Activated CD4-positive, CD25-positive, alpha-beta regulatory T cell treated with anti-CD3 and anti-CD28 coated beads, Interleukin-2, amount 50 U/mL, for 72 hours (primary cell): ENCODE data around the gene MVB12B.

Source experiments
- DNase-seq: peaks from one replicate; pipeline ENCODE4 v3.0.0; 2021

Gene MVB12B

DNA sequence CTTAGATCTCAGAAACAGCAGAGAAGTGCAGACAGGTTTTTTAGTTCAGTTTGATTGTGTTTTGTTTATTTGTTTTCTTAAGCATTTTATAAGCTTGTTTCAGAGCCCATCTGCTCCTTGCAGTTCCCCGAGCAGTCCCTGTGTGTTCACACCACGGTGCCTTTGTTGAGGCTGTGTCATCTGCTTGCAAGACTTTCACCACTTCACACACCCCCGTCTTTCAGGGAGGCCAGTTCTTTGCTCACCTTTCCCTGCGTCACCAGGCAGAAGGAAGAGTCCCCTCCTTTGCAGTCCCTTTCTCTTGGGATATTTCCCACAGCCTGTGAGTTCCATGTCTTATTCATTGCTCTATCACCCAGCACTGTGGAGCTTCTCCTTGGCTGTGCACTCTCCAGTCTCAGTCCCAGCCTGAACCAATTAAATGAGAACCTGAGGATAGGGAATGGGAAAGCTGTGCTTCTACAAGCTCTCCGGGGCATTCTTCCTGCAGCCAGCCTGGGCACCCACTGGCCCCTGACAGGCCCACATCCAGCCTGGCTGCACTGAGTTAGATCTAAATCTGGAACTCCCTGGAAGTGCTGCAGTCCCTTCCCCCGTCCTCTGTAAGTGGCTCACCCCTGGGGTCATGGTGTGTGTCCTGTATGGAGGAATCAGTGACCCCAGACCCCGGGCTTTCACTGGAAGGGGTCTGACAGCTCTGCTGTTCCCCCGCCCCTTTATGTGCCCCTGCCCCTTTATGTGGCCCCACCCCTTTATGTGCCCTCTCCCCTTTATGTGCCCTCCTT lies 5.5 kb downstream of the MVB12B start:
- no peak for DNase-seq

DNA sequence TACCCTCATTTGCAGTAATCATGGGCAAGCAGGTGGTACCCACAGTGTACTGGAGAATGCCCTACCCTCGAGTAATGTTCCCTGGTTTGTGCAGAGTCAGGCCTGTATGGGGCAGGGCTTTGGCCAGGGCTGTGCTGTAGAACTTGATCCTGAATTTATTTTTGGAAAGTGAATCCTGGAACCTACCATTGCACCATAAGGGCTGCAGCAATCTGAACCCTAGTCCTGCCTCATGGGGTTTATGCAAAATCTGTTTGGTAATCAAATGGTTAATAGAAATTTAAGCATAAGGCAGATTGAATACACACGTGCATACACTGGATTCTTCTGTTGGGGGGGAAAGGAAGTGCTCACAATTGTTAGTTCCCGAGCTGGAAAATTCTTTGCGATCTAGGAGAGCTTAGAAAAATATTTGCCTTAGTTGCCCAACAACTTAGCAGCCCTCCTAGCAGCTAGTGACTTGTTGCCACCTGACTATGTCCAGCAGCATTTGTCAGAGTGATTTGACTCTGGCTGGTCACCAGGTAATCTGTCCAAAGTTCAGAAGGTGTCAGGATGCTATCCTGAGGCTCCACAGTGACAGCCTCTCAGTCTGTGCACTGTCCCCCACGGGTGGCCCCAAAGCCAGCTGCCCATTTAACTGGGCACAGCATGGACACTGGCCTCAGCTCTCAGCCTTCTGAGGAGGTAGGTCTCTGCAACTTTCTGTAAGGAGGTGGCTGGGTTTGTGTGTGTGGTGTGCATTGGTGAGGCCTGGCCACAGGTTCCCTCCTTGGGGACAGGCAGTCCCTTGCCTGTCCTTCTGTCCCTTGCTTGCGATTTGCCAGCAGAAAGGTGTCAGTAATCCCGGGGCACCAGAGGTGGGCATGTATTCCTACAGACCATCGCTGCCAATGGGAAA lies 8.3 kb downstream of the MVB12B start:
- no peak for DNase-seq

- no peak for DNase-seq
These were observed 9.5 kb downstream of the MVB12B start for GRCh38 chr9:126335837-126336735.

GRCh38 chr9:126336736-126337325 lies 10.2 kb downstream of the MVB12B start:
- no peak for DNase-seq

GRCh38 chr9:126337729-126338372 lies 11.2 kb downstream of the MVB12B start:
- no peak for DNase-seq

DNA sequence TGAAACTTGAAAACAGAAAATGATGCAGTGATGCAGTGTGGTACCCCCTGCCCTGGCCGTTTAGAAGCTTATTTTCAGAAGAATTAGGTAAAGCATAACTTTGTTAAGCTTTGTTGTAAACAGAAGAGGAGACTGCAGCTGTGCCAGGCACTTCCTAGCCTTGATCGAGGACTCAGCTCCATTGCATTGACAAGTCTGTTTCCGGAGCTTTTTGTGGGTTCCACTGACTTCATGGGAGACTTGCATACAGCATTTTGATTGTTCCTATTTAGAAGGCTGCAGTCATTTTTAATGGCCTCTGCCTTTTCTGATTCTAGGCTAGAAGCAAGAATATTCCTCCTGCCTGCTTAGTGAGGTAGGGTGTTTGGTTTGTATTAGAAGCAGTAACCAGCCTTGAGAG lies 12.3 kb downstream of the MVB12B start:
- no peak for DNase-seq

GRCh38 chr9:126341426-126341825 lies 14.8 kb downstream of the MVB12B start:
- no peak for DNase-seq

DNA sequence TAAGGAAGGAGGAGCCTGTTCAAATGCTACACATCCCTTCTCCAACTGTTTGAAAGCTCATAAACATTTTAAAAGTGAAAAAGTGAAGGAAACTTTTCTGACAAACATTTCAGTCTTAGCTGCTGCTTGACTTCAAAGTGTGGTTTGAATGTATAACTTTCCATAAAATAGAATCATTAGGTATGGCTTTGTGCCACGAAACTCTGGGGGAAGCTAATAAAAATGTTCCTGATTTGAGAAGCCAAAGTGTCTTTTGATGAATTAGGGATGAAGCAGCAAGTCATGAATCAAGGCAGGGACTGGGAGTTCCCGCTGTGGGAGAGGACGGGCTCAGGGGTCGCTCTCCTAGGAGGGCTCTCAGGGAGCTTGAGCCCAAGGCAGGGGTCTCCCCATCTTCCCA lies 15.3 kb downstream of the MVB12B start:
- DNase-seq = no peak

GRCh38 chr9:126342621-126343031 lies 16.0 kb downstream of the MVB12B start:
- DNase-seq = no peak

DNA sequence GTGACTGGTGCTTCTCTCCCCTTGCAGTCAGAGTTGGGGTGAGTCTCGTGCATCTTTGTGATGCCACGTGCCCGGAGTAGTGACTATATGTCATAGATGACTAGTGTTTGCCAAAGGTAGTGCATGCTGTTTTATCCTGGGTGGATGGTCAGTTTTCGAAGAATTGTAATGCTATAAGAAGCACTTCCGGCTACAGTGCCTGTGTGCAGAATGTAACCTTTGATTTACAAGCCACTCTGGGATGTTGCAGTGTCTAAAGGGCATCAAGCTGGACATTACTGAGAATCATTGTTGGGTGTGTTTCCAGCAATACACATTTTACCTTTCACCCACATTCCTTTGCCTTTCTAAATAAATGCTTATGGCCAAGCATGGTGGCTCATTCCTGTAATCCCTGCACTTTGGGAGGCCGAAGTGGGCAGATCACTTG lies 16.7 kb downstream of the MVB12B start:
- DNase-seq = no peak

DNA sequence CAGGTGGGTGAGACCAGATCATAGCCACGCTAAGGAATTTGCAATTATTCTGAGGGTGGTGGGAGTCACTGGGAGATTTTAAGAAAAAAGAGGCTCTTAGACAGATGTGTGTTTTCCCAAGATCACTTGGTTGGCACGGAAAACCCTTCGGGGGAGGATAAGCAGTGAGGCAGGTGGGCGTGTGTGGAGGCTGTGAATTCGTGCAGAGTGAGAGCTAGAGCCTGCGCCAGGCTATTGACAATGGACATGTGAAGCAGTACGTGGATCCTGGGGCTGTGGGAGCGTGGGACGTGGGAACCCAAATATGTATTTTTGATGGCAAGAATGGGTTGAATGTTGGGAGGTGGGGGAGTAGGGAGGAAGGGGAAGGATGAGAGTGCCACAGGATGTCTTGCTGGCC lies 19.4 kb downstream of the MVB12B start:
- no peak for DNase-seq

- DNase-seq = no peak
These were observed 20.5 kb downstream of the MVB12B start for GRCh38 chr9:126347093-126347492.

- no peak for DNase-seq
These were observed 21.5 kb downstream of the MVB12B start for GRCh38 chr9:126347911-126348760.

DNA sequence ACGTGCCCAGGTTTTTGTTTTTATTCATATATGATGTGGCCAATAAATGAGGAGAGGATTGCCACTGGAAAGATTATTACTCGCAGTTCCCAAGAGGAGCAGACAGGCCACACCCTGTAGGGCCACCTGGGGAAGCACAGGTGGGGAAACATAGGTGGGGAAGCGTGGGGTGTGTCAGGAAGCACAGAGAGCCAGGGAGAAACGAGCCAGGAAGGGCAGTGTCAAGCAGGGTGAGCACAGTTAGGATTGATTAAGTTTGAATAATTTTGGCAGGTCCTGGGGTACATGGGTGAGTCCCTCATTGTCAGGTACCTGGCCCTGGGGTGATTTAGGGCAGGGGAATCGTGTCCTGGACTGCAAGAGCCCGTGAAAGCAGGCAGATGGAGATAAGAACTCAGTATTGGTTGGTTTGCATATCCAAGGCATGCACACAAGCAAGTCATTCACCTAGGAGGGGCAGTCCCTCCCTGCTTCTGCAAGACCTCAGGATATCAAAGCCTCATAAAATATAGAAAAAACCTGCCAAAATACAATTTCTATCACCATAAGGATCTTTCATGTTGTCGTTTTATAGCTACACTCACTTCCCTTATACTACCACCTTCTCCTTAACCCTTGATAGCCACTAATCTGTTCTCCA lies 22.4 kb downstream of the MVB12B start:
- DNase-seq = no peak

- DNase-seq = no peak
These were observed 28.5 kb downstream of the MVB12B start for GRCh38 chr9:126354887-126355770.

- no peak for DNase-seq
These were observed 30.4 kb downstream of the MVB12B start for GRCh38 chr9:126357074-126357473.

DNA sequence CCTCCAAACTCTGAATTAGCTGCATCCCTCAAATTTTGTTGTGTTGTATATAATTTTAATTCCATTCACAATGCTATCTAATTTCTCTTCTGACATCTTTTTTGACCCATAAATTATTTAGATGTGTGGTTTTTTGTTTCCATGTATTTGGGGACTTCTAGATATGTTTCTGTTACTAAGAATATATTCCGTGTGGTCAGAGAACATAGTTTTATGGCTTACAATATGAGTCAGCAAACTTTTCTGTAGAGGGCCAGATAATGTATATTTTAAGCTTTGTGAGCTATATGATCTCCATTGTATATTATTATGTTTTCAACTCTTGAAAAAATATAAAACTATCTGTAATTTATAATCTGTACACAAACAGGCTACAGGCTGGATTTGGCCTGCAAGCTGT lies 33.4 kb downstream of the MVB12B start:
- no peak for DNase-seq

GRCh38 chr9:126361810-126362238 lies 35.2 kb downstream of the MVB12B start:
- no peak for DNase-seq

DNA sequence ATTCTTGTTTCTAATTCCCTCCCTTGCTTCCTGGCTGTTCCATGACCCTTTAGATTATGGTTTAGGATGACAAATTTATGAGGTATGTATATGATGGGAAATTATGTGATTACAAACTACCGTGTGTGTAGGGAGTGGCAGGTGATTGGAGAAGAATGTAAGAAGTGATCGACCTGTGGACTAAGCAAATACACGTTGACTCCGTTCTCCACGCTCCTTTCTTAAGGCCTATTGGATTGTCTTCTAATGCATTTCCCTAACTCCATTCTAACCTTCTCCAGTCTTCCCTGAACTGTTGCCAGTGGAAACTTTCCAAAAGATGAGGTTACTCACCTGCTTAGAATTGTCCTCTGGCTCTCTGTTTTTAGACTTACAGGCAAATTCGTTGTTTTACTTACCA lies 36.6 kb downstream of the MVB12B start:
- DNase-seq = no peak
